ENCODE measurements around the gene ILF3. TPM values are rescaled to one million over a fixed set of nuclear protein-coding genes. Genes with fewer than 3 reads are reported as not detected.

ILF3 gene
- total RNA-seq, 2 experiments from 2014 or later, result 399 to 408 TPM

DNA sequence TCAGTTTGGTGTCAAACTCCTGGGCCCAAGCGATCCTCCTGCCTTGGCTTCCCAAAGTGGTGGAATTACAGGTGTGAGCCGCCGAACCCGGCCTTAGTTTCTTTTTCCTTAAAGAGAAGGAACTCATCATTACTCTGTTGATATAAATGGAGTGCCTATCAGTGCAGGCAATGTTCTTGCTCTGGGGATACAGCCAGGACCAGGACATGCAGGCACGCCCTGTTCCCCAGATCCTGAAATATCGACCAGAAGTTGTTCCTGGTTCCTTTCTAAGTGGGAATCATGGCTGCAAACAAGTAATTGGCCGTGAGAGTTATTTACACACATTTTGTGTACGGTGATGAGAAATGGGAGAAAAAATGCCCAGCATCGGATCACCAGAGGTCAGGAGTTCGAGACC lies 72.1 kb downstream of the ILF3 start:
- no peaks in the 10 kb centered on the region for H3K27me3 Mint-ChIP-seq (ENCODE audit: low read depth)
- intact Hi-C loops (cut with micrococcal nuclease), result no loop called here
- H3K4me1 Mint-ChIP-seq (ENCODE audit: low read depth), result peaks cover 56% of the 10 kb centered on the region
- CTCF ChIA-PET, result no interaction called here
- H3K36me3 Mint-ChIP-seq (ENCODE audit: low read depth), result peaks cover 10% of the 10 kb centered on the region
- no peaks in the 10 kb centered on the region for H3K9me3 Mint-ChIP-seq
- H3K27ac Mint-ChIP-seq, result no peak overlapping the region
- DNase-seq, result no peak
- H3K4me3 Mint-ChIP-seq, result no peak overlapping the region

DNA sequence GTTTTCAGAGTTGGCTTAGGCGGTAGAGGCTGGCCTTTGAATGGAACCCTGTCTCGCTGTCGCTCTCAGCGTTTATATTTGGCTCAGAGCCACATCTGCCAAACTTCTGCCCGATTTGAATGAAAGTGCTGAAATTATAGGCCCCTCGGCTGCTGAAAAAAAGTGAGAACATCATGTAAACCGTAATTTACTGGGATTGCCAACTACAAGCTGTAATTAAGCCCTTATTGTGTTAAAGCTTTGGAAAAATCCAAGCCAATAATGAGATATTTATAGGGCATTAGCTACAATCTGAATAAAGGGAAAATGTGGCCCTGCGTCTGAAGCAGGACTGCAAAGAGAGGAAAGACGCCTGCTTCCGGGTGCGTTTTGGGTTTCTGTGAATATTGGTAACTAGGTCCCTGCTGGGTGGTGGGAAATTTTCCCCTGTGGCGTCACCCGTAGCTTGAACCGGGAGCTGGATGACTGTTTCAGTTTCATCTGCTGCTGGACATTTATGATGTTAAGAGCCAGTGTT lies 73.6 kb downstream of the ILF3 start:
- Mint-ChIP-seq H3K4me3 (no peak overlapping the region), H3K9me3 (no peaks in the 10 kb centered on the region), H3K36me3 (ENCODE audit: low read depth) (peaks cover 10% of the 10 kb centered on the region), H3K27me3 (ENCODE audit: low read depth) (no peaks in the 10 kb centered on the region), H3K4me1 (ENCODE audit: low read depth) (peaks cover 56% of the 10 kb centered on the region), H3K27ac (peak overlapping the region; percentile 47)
- intact Hi-C loops (cut with micrococcal nuclease), result no loop called here
- CTCF ChIA-PET, result interaction anchor here (1.5 kb wide), 1 partner anchor 10 kb away, joined by 7 read pairs; the partner anchor contains the start of gene DNM2
- DNase-seq, result no peak

DNA sequence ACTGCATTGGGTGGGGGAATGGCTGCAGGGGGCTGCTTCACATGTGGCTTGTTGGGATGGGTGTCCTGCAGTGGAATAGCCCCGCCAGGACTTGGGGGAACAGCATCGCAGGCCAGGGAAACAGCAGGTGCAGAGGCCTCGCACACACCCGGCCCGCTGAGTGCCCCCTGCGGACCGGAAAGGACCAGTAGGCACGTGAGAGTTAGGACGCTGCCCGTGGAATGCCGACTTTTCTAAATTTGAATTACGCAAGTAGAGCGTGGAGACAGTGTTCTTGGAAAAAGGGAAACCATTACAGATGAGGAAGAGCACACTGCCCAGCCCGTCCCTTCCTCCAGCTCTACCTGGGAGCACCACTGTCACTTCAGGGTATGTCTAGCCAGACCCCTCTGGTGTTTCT lies 75.3 kb downstream of the ILF3 start:
- Mint-ChIP-seq H3K9me3 (no peaks in the 10 kb centered on the region), H3K27me3 (ENCODE audit: low read depth) (no peaks in the 10 kb centered on the region), H3K4me1 (ENCODE audit: low read depth) (peaks cover 53% of the 10 kb centered on the region), H3K36me3 (ENCODE audit: low read depth) (peaks cover 7% of the 10 kb centered on the region), H3K27ac (no peak overlapping the region), H3K4me3 (no peak overlapping the region)
- CTCF ChIA-PET, result no interaction called here
- intact Hi-C loops (cut with micrococcal nuclease), result no loop called here
- no peak for DNase-seq

DNA sequence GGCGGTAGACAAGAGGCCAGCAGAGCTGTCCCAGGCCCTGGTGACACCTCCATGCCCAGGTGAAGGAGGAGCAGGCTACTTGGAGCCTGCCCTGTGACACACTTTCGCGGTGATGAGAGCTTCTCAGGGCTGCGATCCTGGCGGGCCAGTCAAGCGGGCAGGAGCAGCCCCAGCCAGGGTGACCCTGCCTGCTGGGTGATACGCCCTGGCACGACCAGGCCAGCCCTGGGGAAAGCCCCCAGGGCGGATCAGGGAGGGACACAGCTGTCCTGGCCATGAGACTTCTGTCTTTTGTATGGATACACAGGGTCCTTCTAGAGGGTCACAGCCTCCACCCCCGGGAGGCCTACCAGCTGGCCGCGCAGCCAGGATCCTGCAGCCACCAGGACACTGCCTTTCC lies 76.8 kb downstream of the ILF3 start:
- no peaks in the 10 kb centered on the region for H3K27me3 Mint-ChIP-seq (ENCODE audit: low read depth)

DNA sequence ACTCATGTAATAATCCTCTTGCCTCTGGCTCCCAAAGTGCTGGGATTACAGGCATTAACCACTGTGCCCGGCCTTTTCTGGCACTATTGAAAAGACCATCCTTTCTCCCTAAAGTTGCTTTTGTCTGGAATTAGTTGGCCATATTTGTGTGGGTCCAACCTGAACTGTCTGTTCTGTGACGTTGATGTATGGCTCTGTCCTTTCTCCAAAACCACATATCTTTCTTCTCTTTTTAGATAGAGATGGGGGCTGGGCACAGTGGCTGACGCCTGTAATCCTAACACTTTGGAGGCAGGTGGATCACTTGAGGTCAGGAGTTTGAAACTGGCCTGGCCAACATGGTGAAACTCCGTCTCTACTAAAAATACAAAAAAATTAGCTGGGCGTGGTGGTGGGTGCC lies 81.6 kb downstream of the ILF3 start:
- Mint-ChIP-seq H3K27ac (no peak overlapping the region), H3K4me3 (no peak overlapping the region), H3K4me1 (ENCODE audit: low read depth) (peaks cover 42% of the 10 kb centered on the region), H3K36me3 (ENCODE audit: low read depth) (peaks cover 7% of the 10 kb centered on the region), H3K27me3 (ENCODE audit: low read depth) (no peaks in the 10 kb centered on the region), H3K9me3 (no peaks in the 10 kb centered on the region)
- DNase-seq, result no peak
- intact Hi-C loops (cut with micrococcal nuclease), result no loop called here
- CTCF ChIA-PET, result interaction anchor here (1.3 kb wide), 1 partner anchor 18 kb away, joined by 3 read pairs; the partner anchor contains the start of gene DNM2

More for the DNA sequence above, 76.8 kb downstream of the ILF3 start:
- peaks cover 51% of the 10 kb centered on the region for H3K4me1 Mint-ChIP-seq (ENCODE audit: low read depth)
- DNase-seq, result no peak
- H3K27ac Mint-ChIP-seq, result peak overlapping the region; percentile 84
- no peaks in the 10 kb centered on the region for H3K9me3 Mint-ChIP-seq
- peaks cover 7% of the 10 kb centered on the region for H3K36me3 Mint-ChIP-seq (ENCODE audit: low read depth)
- H3K4me3 Mint-ChIP-seq, result peak overlapping the region; percentile 52
- intact Hi-C loops (cut with micrococcal nuclease), result loop anchor here (1.0 to 5.0 kb wide), 4 partner anchors 14 to 66 kb away; no protein-coding TSS in a partner anchor
- CTCF ChIA-PET, result interaction anchor here (0.9 to 1.4 kb wide), 3 partner anchors 11 to 63 kb away, joined by 3 to 4 read pairs (median 3); partner anchors contain the start of gene DNM2

DNA sequence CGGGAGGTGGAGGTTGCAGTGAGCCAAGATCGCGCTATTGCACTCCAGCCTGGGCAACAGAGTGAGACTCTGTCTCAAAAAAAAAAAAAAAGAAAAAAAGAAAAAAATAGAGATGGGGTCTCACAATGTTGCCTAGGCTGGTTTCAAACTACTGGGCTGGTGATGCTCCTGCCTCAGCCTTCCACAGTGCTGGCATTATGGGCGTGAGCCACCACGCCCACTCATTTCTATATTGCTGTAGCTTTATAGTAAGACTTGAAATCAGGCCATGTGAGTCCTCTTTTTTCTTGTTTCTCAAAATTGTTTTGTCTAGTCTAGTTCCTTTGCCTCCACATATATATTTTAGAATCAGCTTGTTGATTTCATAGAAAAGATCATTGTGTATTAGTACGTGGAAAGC lies 82.0 kb downstream of the ILF3 start:
- CTCF ChIA-PET, result interaction anchor here (1.3 kb wide), 1 partner anchor 19 kb away, joined by 3 read pairs; the partner anchor contains the start of gene DNM2
- Mint-ChIP-seq H3K4me1 (ENCODE audit: low read depth) (peaks cover 41% of the 10 kb centered on the region), H3K27me3 (ENCODE audit: low read depth) (no peaks in the 10 kb centered on the region), H3K4me3 (no peak overlapping the region), H3K36me3 (ENCODE audit: low read depth) (peaks cover 8% of the 10 kb centered on the region), H3K9me3 (no peaks in the 10 kb centered on the region), H3K27ac (no peak overlapping the region)
- no peak for DNase-seq
- intact Hi-C loops (cut with micrococcal nuclease), result no loop called here

DNA sequence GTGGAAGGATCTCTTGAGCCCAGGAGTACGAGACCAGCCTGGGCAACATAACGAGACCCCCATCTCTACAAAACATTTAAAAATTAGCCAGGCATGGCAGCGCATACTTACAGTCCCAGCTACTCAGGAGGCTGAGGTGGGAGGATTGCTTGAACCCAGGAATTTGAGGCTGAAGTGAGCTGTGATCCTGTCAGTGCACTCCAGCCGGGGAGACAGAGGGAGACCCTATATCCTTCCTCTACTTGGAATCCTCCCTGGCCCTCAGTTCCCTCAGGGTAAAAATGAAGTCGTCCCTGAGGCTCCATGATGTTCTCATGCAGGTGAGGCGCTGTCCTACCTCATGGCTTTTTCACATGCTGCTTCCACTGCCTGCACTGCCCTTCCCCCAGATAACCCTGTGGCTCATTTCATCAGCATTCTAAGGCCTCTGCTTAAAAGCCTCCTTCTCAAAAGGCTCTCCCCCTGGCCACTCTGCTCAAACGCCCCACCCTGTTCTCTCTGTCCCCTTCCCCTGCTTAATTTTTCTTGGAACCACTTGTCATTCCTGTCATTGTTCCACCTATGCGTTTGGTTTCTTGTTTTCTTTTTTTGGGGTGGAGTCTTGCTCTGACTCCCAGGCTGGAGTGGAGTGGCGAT lies 82.9 kb downstream of the ILF3 start:
- intact Hi-C loops (cut with micrococcal nuclease), result no loop called here
- no peak for DNase-seq
- H3K36me3 Mint-ChIP-seq (ENCODE audit: low read depth), result peaks cover 8% of the 10 kb centered on the region
- no peaks in the 10 kb centered on the region for H3K27me3 Mint-ChIP-seq (ENCODE audit: low read depth)
- H3K4me3 Mint-ChIP-seq, result no peak overlapping the region
- CTCF ChIA-PET, result interaction anchor here (1.3 kb wide), 1 partner anchor 20 kb away, joined by 3 read pairs; the partner anchor contains the start of gene DNM2
- H3K27ac Mint-ChIP-seq, result no peak overlapping the region
- peaks cover 40% of the 10 kb centered on the region for H3K4me1 Mint-ChIP-seq (ENCODE audit: low read depth)
- no peaks in the 10 kb centered on the region for H3K9me3 Mint-ChIP-seq

DNA sequence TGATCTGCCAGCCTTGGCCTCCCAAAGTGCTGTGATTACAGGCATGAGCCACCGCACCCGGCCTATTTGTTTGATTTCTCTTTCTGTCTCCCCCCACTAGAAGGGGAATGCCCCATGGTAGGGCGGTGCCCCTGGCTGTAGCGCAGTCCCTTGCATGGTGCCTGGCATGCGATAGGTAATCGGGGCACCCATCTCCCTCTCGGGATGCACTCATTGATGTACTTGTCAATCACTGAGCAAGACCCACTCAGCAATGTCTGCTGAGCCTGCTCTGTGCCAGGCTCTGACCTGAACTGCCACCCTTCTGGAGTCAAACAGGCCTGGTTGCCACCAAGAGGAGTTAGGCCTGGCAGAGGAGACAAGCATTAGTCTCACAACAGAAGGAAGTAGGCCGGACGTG lies 83.6 kb downstream of the ILF3 start:
- H3K27ac Mint-ChIP-seq, result no peak overlapping the region
- no peaks in the 10 kb centered on the region for H3K27me3 Mint-ChIP-seq (ENCODE audit: low read depth)
- H3K9me3 Mint-ChIP-seq, result no peaks in the 10 kb centered on the region
- no peak for DNase-seq
- CTCF ChIA-PET, result no interaction called here
- peaks cover 8% of the 10 kb centered on the region for H3K36me3 Mint-ChIP-seq (ENCODE audit: low read depth)
- H3K4me3 Mint-ChIP-seq, result no peak overlapping the region
- H3K4me1 Mint-ChIP-seq (ENCODE audit: low read depth), result peaks cover 42% of the 10 kb centered on the region
- intact Hi-C loops (cut with micrococcal nuclease), result no loop called here

DNA sequence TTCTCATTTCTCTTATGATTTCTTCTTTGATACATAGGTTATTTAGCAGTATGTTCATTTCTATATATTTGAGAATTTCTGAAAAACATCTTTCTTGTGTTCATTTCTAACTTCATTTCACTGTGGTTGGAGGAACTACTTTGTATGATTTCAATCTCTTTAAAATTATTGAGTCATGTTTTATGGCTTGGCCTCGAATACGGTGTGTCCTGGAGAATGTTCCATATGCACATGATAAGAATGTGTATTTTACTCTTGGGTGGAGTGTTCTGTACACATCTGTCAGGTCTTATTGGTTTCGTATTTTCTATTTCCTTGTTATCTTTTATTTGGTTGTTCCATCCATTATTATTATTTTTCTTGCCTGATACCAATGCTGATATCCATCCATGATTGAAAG lies 86.7 kb downstream of the ILF3 start:
- Mint-ChIP-seq H3K4me3 (no peak overlapping the region), H3K9me3 (no peaks in the 10 kb centered on the region), H3K36me3 (ENCODE audit: low read depth) (peaks cover 8% of the 10 kb centered on the region), H3K27ac (no peak overlapping the region), H3K4me1 (ENCODE audit: low read depth) (peaks cover 49% of the 10 kb centered on the region), H3K27me3 (ENCODE audit: low read depth) (no peaks in the 10 kb centered on the region)
- CTCF ChIA-PET, result interaction anchor here (0.7 to 0.9 kb wide), 2 partner anchors 22 to 636 kb away, joined by 3 read pairs; no protein-coding TSS in a partner anchor
- no peak for DNase-seq
- intact Hi-C loops (cut with micrococcal nuclease), result no loop called here

Small RNAs within 50 kb of the gene (microRNA-seq; reads per million reads assigned to microRNA genes)
- gene MIR638 (ENCODE audit: borderline microRNAs expressed, borderline replicate concordance), result not detected

Other genes starting within 250 kb of the ILF3 start
- gene PDE4A, start 233.8 kb upstream of the ILF3 start, total RNA-seq, result 1 to 10 TPM; 5.5 TPM
- 10 to 100 TPM; 60.0 to 63.8 TPM for gene KEAP1, start 151.0 kb upstream of the ILF3 start, total RNA-seq
- not detected for gene S1PR5, start 136.9 kb upstream of the ILF3 start, total RNA-seq
- gene ATG4D, start 110.4 kb upstream of the ILF3 start, total RNA-seq, result 10 to 100 TPM; 21.6 to 22.5 TPM
- gene KRI1, start 88.3 kb upstream of the ILF3 start, total RNA-seq, result 10 to 100 TPM; 50.2 to 51.7 TPM
- gene CDKN2D, start 85.4 kb upstream of the ILF3 start, total RNA-seq, result 10 to 100 TPM; 69.2 to 75.2 TPM
- gene AP1M2, start 67.0 kb upstream of the ILF3 start, total RNA-seq, result not detected
- gene SLC44A2, start 28.8 kb upstream of the ILF3 start, total RNA-seq, result 10 to 100 TPM; 81.5 to 83.2 TPM
- 10 to 100 TPM; 48.9 to 51.3 TPM for gene QTRT1, start 47.1 kb downstream of the ILF3 start, total RNA-seq
- gene DNM2, start 63.7 kb downstream of the ILF3 start, total RNA-seq, result 100 to 1,000 TPM; 144 to 148 TPM
- 10 to 100 TPM; 15.3 to 16.7 TPM for gene TMED1, start 181.9 kb downstream of the ILF3 start, total RNA-seq
- gene C19orf38, start 194.1 kb downstream of the ILF3 start, total RNA-seq, result 1 to 10 TPM; 4.4 to 4.8 TPM
- 10 to 100 TPM; 88.4 to 89.3 TPM for gene CARM1, start 217.2 kb downstream of the ILF3 start, total RNA-seq